Measurements from ENCODE around the gene MARCHF6.

DNA sequence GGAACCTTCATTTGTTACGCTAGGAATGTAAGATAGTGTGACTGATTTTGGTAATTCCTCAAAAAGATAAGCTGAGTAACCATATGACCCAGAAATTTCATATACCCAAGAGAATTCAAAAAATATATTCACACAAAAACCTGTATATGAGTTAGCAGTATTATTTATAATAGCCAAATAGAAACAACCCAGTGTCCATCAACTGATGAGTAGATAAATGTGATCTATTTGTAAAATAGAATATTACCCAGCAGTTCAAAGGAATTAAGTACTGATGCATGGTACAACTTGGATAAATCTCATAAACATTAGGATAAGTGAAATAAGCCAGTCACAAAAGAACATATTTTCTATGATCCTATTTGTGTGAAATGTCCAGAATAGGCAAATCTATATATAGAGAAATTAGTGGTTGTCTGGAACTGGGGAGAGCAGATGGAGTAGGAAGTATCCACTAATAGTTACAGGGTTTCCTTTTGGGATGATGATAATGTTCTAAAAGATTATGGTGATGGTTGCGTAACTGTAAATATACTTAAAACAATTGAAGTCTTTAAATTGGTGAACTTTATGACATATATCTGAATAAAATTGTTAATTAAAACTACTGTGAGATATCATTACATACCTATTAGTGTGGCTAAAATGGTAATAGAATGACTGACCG is 10.2 kb downstream of the MARCHF6 start:
- TF ChIP-seq CTCF (conservative IDR thresholded peaks at IDR 0.05; ENCODE audit: low read depth, low read length) = no peak
- TF ChIP-seq EZH2 (IDR thresholded peaks at IDR 0.05; ENCODE audit: borderline replicate concordance, low read depth, low read length, poor library complexity, severe bottlenecking) = no peak
